Measurements from ENCODE around the gene MYMK. TPM values are rescaled to one million over a fixed set of nuclear protein-coding genes. Genes with fewer than 3 reads are reported as not detected.

MYMK gene
- total RNA-seq, 1 donor from 2014 or later: not detected

- peak; percentile 68 for DNase-seq
Measured at GRCh38 chr9:133558191-133559126, 33.7 kb upstream of the MYMK start.

GRCh38 chr9:133557581-133557980, 32.8 kb upstream of the MYMK start:
- DNase-seq: no peak

GRCh38 chr9:133556354-133556753, 31.6 kb upstream of the MYMK start:
- no peak for DNase-seq

DNA sequence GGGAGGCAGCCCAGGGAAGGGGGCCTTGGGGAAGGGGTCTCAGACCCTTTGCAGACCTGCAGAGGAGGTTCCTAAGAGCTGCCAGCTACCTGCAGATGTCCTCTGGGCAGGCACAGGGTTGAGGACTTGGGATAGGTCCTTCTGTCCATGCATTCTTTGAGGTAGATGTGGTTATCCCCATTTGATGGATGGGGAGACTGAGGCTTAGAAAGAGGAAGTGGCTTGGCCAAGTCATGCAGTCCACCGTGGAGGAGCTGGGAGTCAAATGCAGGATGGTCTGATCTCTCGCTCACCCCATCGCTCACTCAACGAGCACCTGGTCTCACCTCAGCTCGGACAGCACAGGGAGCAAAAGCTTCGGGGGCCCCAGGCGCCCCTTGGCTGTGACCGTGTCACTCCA, 30.0 kb upstream of the MYMK start:
- no peak for DNase-seq

- no peak for DNase-seq
Measured at GRCh38 chr9:133553973-133554713, 29.4 kb upstream of the MYMK start.

DNA sequence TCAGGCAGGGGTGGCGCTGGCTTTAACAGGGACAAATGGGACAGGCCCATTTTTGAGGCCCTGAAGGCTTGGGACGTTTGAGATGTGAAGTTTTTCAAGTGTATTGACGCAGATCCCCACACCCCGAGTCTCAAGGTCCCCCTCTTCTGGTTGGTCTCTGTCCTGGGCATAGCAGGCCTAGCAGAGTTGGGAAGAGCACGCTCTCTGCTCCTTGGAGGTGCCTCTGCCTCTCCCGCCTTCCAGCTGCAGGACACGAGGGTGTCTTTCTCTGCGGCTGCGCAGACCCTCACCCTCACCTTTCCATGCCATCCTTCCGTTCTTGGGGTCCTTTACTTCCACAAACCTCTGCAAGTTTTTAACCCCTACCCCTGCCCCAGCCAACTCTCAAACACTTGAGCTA, 28.4 kb upstream of the MYMK start:
- DNase-seq: no peak

- no peak for DNase-seq
Measured at GRCh38 chr9:133552236-133552635, 27.5 kb upstream of the MYMK start.

- DNase-seq: no peak
Measured at GRCh38 chr9:133551446-133551845, 26.7 kb upstream of the MYMK start.

DNA sequence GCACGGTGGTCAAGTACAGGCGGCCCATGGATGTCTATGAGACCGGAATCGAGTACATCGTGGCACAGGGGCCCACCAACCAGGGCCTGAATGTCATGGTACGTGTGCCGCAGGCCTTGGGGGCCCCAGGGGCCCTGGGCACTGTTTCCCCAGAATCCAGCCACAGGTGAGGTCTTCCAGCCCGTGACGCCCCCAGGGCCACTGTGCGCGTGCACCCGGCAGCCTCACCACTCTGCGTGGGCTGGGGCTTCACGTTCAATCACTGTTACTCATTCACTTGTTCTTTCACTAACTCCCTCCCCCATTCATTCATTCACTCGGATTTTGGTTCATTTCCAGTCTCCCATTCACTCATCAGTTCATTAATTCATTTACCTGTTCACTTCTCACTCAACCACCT, 22.4 kb upstream of the MYMK start:
- no peak for DNase-seq

DNA sequence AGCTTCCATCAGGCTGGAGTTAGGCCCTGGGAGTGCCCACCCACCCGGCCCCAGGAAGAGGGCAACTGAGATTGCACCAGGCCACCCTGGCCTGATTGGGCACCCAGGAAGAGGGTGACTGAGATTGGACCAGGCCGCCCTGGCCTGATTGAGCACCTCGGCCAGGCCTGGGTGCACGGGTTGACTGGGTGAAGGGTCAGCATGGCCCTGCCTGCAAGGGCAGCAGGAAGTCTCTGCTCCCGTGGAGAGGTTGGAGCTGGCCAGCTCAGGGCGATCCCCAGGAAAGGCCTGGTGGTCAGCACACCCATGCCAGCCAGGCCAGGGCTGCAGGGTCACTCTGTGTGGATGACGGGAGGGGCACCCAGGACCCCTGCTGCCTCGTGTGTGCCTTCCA, 21.5 kb upstream of the MYMK start:
- DNase-seq: no peak

- no peak for DNase-seq
Measured at GRCh38 chr9:133545494-133546286, 20.9 kb upstream of the MYMK start.

- DNase-seq: peak; percentile 46
Measured at GRCh38 chr9:133543772-133544467, 19.2 kb upstream of the MYMK start.

DNA sequence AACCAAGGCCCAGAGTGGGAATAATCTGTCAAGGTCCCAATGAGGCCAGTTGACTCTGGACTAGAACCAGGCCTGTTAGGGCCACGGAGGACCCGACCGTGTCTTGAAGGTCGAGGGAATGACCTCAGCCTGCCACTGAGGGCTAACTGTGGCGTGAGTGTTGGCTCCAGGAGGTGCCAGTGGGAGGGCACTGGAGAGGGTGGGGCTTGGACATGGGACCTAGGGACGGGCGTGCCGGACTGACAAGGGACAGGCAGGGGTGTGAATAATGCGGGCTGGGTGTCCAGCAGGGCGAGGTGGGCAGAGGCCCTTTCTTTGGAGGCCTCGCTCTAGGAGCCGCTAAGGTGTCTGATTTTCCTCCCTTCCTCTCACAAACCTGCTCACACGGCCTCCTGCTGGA, 17.2 kb upstream of the MYMK start:
- no peak for DNase-seq

- DNase-seq: no peak
Measured at GRCh38 chr9:133540698-133541025, 15.9 kb upstream of the MYMK start.

- DNase-seq: no peak
Measured at GRCh38 chr9:133539991-133540697, 15.4 kb upstream of the MYMK start.

GRCh38 chr9:133538851-133539833, 14.4 kb upstream of the MYMK start:
- no peak for DNase-seq

DNA sequence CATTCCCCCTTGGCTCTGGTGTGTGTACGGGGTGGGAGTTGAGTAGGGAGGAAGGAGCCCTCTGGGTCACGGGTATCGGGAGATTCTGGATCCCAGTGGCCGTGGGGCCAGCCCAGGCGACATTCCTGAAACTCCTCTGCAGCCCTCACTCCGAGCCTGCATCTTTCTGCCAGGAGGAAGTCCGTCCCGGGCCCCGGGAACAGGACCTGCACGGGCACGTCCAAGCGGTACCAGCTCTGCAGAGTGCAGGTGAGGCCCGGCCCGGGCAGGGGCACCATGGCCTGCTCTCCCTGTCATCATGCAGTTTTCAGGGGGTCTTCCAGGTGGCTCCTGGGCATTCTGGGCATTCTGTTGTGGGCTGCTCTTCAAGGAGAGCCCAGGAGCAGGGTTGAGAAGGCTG, 13.4 kb upstream of the MYMK start:
- DNase-seq: no peak

GRCh38 chr9:133537257-133537656, 12.5 kb upstream of the MYMK start:
- no peak for DNase-seq

- DNase-seq: no peak
Measured at GRCh38 chr9:133536536-133536935, 11.8 kb upstream of the MYMK start.

DNA sequence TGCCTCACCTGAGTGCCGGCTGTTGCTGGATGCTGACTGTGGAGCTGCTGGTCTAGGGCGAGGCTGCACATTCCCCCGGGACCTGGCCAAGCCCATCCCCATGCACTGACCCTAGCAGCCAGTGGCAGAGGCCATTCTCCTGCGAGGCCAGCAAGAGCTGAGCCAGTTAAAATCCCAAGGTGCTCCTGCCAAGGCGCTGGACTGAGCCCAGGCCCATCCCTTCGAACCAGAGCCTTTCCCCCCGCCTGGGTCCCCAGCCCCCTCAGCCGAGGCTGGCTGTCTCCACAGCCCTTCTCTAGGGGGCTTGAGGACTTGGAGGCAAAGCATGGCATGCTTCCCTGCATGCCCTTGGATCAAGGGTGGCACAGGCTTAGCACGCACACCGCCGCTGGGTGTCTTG, 11.3 kb upstream of the MYMK start:
- DNase-seq: no peak

Measured in occipital lobe (tissue), 2 donors.